Measurements from ENCODE around the gene PTCD3.

The PTCD3 gene

DNA sequence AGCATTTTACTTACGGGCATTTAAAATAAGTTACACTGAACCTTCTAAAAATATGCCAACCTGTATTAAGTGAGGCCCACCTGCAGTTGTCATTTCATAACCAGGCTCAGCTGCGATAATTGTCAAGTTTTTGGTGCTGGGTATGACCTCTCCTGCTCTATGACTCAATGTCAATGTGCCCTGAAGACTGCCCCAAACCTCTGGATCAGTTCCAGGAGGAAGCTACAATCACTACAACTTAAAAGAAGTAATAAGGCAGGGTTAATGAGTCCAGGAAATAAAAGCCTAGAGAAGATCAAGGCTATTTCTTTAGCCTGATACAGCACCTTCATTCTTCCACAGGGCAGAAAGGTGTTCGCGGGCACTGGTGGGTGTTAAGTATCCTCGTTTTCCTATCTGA lies 23.3 kb upstream of the PTCD3 start:
- no peak for DNase-seq

- DNase-seq = no peak
Measured at GRCh38 chr2:86087936-86088850, 17.8 kb upstream of the PTCD3 start.

- no peak for DNase-seq
Measured at GRCh38 chr2:86094229-86094628, 11.8 kb upstream of the PTCD3 start.

DNA sequence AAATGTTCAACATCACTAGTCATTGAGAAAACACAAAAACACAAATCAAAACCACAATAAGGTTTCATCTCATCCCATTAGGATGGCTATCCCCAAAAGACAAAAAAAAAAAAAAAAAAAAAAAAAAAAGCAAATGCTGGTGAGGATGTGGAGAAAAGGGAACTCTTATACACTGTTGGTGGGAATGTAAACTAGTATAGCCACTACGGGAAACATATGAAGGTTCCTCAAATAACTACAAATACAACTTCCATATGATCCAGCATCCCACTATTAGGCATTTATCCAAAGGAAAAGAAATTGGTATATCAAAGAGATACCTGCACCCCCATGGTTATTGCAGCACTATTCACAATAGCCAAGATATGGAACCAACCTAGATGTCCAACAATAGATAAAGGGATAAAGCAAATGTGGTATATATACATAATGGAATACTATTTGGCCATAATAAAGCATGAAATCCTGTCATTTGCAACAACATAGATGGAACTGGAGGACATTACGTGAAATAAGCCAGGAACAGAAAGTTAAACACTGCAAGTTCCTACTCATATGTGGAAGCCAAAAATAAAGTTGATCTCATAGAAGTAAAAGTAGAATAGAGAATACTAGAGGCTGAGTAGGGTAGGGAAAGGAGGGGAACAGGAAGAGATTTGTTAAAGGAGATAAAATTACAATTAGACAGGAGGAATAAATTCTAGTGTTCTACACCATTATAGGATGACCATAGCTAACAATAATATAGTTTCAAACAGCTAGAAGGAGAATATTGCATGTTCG lies 8.7 kb upstream of the PTCD3 start:
- no peak for DNase-seq

DNA sequence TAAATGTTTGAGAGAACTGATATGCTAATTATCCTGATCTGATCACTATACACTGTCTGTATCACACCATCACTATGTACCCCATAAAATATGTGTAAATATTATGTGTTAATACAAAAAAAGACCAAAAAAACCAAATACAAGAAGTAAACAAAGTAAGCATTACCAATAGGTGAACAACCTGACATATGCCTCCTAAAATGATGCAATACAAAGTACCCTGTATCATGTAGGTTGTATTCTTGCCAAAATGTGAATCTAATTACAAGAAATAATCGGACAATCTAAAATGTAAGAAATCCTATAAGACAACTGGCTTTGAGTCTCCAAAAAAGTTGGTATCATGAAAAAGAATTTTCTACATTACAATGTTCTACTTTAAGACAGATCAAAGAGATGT lies 8.1 kb upstream of the PTCD3 start:
- DNase-seq = no peak

- no peak for DNase-seq
Measured at GRCh38 chr2:86102157-86102556, 3.9 kb upstream of the PTCD3 start.

- DNase-seq = peak; percentile 90
Measured at GRCh38 chr2:86105252-86105968, 625 bp upstream of the PTCD3 start, which contains the start of gene POLR1A. POLR1A (minus strand) TSS chr2:86105886; CDS start chr2:86105776, 110 bp downstream.

GRCh38 chr2:86107031-86107430 lies 996 bp downstream of the PTCD3 start:
- no peak for DNase-seq

DNA sequence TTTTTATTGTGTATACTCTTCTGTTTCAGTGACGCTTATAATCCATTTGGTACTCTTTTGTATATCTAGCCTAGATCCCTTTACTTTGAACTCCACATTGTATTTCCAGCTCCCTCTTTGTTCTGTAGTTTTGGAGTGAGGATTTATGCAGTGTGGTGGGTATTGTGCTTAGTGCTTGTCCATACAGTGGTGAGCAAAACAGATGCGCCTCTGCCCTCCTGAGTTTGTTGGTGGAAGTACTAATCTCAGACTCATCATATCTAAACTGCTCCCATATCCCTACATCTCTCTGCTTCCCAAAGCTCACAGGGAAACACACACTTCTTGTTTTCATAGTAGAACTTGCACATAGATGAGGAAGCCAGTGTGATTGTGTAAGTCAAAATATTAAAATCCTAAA lies 12.1 kb downstream of the PTCD3 start:
- DNase-seq = no peak

DNA sequence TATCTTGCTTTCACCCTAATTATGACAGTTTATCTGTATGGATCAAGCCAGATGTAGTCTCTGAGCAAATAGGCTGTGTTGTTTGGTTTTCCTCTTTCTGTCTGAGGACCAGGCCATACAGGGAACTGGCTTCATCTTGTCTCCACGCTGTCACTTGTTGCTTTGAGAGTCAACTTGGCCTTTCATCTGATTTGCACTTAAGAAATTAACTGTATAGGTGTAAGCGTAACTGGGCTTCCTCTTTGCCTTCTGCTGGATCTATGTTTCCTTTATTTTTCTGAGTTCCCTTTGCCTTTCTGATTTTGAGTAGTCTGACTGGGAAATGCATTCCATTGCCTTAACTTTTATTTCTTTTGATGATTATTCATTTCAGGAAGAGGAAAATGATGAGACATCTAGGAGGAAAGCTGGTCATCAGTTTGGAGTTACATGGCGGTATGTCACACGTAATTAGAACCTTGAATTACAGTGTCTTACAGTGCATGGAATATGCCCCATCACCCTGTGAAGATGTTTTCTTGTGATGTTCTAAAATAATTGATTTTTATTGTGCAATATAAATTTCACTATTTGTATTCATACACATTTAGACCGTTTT lies 17.4 kb downstream of the PTCD3 start:
- DNase-seq = no peak

DNA sequence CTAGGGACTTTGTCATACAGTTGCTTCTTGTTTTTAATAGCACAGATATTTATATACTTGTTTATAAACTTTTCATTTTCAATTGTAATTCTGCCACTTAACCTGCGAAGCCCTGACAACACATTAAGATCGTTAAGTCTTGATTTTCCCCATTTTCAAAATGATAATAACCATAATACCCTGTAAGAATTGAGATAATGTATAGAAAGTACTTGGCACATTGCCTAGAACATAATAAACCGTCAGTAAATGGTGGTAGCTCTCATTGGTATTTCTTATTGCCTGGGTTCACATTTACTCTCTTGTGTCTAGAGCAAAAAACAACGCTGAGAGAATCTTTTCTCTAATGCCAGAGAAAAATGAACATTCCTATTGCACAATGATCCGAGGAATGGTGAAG lies 18.6 kb downstream of the PTCD3 start:
- no peak for DNase-seq

DNA sequence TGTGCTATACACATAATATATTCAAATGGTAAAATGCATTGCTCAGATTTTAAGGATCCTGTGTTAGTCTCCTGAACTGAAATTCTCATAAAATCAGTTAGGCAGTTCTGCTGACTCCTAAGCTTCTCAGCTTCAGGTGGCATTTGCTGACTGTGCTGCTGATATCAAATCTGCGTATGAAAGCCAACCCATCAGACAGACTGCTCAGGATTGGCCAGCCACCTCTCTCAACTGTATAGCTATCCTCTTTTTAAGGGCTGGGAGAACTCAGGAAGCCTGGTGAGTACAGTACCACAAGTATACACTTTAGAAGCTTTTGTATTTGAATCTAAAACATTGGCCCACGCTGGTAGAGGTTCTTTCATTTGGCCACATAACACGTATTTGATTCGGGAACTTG lies 28.7 kb downstream of the PTCD3 start:
- no peak for DNase-seq

DNA sequence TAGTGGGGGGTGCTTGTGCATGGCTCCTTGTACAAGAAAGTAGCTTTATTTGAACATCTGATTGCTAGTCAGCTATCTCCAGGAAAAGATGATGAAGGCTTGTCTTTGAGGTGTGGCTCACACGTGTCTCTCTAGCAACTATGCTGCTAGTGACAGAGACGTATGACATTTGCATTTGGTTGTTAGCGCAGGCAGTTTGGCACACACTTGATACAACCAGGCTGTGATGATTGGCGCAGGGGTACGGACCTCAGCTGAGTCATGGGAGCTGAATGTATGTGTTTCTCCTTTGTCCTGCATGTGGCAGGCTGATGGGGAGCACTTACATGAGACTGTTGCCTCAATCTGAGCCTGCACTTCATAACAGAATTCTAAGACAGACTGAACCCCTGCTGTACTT lies 29.6 kb downstream of the PTCD3 start:
- no peak for DNase-seq

GRCh38 chr2:86136141-86136540 lies 30.1 kb downstream of the PTCD3 start:
- DNase-seq = no peak

DNA sequence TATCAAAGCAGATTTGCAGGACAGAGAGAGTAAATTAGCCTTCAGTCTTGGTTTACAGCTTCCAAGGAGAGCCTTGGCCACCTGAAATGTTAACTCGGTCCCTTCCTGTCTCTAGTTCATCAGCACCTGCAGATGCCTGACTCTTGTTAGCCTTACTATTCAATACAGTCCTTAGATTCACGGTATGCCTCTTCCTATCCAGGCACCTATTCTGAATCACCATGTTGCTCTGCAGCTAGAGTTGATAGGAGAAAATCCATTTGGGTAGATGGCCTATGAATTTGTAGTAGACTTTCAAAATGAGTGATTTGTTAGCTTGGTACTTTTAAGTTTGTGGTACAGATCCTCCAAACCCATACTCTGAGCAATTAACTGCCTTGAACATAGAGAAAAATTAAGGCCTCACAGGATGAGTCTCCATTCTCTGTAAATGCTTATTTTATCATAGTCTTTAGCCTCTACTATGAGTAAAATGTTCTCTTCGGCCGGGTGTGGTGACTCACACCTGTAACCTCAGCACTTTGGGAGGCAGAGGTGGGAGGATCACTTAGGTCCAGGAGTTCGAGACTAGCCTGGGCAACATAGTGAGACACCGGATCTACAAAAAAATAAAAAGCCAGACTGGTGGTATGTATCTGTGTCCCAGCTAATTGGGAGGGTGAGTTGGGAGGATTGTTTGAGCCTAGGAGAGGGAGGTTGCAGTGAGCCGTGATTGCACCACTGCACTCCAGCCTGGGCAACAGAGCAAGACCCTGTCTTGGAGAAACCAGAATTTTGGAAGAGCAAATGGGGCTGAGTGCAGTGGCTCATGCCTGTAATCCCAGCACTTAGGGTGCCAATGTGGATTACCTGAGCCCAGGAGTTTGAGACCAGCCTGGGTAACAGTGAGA lies 32.9 kb downstream of the PTCD3 start:
- DNase-seq = no peak

GRCh38 chr2:86139981-86140380 lies 33.9 kb downstream of the PTCD3 start:
- DNase-seq = no peak

DNA sequence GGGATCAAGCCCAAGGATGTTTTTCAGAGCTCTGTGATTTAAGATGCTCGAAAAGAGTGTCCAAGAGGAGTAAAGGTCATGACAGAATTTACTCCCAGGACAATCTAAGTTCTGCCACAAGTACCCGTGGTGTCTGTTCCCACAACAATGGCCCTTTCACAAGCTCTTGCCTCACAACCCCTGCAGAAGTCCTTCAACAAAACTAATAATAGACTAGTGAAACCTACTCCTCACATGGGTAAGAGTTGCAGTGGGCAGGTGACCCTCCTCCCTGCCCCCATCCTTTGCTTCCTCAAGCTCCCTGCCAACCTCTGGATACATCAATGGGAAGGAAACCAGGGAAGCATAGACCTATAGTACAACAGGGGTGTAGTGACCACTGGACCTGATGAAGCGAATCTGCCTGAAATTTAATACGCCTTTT lies 34.9 kb downstream of the PTCD3 start:
- DNase-seq = no peak

GRCh38 chr2:86142436-86143257 lies 36.6 kb downstream of the PTCD3 start:
- no peak for DNase-seq

- DNase-seq = no peak
Measured at GRCh38 chr2:86143307-86143706, 37.3 kb downstream of the PTCD3 start.

- no peak for DNase-seq
Measured at GRCh38 chr2:86143926-86144685, 38.1 kb downstream of the PTCD3 start.
